ENCODE measurements around the gene KATNIP. TPM values are rescaled to one million over a fixed set of nuclear protein-coding genes. Genes with fewer than 3 reads are reported as not detected.

The KATNIP gene
- 20.4 and 24.4 TPM in 2 replicates for total RNA-seq

DNA sequence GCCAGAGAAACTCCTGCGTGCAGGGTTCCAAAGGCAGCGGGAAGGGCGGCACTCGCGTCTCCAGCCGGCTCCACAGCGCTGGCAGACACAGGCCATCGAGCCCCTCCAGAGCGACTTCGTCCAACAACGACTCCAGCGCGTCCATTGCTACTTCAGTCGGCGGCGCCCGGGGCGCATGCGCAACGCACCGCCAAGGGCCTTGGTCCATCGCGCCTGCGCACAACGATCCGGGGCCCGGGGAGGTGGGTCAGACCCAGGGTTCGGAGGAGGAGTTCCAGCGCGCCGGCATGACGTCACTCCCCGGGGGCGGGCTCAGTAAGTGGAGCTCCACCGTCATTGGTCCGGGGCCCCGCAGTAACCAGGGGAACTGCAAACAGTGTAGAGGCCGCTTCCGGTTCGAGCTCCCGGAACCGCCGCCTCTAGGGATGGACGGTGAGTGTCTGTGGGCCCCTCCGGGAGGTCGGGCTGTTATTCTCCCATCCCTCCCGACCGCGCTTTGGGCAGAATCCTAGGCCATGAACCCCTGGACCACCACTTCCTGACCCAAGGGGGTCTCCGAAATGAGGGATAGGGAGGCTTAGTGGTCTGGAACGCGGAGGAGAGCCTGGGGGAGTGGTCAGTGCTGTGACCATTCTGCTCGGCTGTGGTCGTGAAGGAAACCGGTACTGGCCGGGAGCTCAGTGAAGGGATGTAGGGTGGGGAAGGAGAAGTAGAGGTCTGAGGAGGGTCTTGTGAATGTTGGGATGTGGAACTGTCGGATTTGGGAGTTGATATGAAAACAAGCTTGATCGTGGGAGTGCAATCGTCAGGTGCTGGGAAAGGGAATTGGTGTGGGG is at the start of gene KATNIP, which contains the start of gene GTF3C1:
TSS of gene KATNIP (plus strand) at position 399 of the 836 bp plus-strand sequence. CDS start at position 426, 27 bp downstream.
TSS of gene GTF3C1 (minus strand) at position 168 of the 836 bp plus-strand sequence. CDS start at position 145, 23 bp downstream.
- H3K36me3 ChIP-seq (ENCODE audit: control insufficient read depth, insufficient read depth, low read length): no peaks in the 10 kb centered on the region
- peak within 1 kb of the TSS; percentile 100 for H3K4me3 ChIP-seq (ENCODE audit: low read depth, low read length)
- peak; percentile 81 for DNase-seq (ENCODE audit: low read depth)
- H3K27me3 ChIP-seq (ENCODE audit: control insufficient read depth, insufficient read depth, low read length): no peaks in the 10 kb centered on the region
- TF ChIP-seq, protein P1, sequence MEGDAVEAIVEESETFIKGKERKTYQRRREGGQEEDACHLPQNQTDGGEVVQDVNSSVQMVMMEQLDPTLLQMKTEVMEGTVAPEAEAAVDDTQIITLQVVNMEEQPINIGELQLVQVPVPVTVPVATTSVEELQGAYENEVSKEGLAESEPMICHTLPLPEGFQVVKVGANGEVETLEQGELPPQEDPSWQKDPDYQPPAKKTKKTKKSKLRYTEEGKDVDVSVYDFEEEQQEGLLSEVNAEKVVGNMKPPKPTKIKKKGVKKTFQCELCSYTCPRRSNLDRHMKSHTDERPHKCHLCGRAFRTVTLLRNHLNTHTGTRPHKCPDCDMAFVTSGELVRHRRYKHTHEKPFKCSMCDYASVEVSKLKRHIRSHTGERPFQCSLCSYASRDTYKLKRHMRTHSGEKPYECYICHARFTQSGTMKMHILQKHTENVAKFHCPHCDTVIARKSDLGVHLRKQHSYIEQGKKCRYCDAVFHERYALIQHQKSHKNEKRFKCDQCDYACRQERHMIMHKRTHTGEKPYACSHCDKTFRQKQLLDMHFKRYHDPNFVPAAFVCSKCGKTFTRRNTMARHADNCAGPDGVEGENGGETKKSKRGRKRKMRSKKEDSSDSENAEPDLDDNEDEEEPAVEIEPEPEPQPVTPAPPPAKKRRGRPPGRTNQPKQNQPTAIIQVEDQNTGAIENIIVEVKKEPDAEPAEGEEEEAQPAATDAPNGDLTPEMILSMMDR (IDR thresholded peaks at IDR 0.05; ENCODE audit: insufficient read depth, low read length, poor library complexity, severe bottlenecking): no peak

DNA sequence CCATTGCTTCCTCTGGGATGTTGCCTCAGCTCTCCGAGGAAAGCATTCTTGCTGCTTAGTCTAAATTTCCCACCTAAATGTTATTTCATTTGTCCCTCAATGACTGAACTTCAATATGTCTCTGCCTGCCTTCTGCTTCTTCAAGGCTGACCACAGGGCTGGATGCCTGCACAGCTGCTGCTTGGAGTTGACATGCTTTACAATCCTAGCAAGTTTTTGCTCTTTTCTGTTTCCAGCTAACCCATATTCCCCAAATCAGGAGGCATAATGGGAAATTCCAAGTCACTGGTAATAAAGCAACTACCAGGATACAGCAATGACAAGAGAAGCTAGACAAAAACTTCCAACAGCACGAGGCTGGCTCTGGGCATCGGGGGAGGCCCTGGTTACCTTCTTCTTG is 49.1 kb upstream of the KATNIP start:
- no peak for DNase-seq (ENCODE audit: low read depth)
- Histone ChIP-seq H3K27me3 (ENCODE audit: control insufficient read depth, insufficient read depth, low read length) (no peaks in the 10 kb centered on the region), H3K36me3 (ENCODE audit: control insufficient read depth, insufficient read depth, low read length) (peaks cover 8% of the 10 kb centered on the region), H3K4me3 (ENCODE audit: low read depth, low read length) (no peak overlapping the region)
- TF ChIP-seq, protein P1 (IDR thresholded peaks at IDR 0.05; ENCODE audit: insufficient read depth, low read length, poor library complexity, severe bottlenecking): no peak

DNA sequence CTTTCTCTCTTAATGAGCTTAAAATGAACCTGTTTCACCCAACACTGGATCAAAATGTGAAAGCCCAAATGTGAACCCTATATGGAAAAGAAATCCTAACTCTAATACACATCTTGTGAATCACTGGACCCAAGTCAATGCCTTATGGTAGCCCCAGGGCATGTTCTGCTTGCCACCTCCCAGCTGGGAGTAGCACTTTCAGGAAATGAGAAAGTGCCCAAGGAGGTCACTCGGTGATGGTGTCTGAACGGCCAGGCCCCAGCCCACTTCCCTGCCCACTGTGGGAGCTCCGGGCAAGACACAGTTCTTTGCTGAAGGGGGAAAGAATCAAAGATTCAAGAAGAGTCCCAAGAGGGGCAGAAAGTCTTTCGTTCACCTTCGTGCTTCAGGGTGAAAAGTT is 46.3 kb upstream of the KATNIP start:
- no peak for DNase-seq (ENCODE audit: low read depth)
- Histone ChIP-seq H3K27me3 (ENCODE audit: control insufficient read depth, insufficient read depth, low read length) (no peaks in the 10 kb centered on the region), H3K4me3 (ENCODE audit: low read depth, low read length) (no peak overlapping the region), H3K36me3 (ENCODE audit: control insufficient read depth, insufficient read depth, low read length) (peaks cover 8% of the 10 kb centered on the region)
- TF ChIP-seq, protein P1 (IDR thresholded peaks at IDR 0.05; ENCODE audit: insufficient read depth, low read length, poor library complexity, severe bottlenecking): no peak

DNA sequence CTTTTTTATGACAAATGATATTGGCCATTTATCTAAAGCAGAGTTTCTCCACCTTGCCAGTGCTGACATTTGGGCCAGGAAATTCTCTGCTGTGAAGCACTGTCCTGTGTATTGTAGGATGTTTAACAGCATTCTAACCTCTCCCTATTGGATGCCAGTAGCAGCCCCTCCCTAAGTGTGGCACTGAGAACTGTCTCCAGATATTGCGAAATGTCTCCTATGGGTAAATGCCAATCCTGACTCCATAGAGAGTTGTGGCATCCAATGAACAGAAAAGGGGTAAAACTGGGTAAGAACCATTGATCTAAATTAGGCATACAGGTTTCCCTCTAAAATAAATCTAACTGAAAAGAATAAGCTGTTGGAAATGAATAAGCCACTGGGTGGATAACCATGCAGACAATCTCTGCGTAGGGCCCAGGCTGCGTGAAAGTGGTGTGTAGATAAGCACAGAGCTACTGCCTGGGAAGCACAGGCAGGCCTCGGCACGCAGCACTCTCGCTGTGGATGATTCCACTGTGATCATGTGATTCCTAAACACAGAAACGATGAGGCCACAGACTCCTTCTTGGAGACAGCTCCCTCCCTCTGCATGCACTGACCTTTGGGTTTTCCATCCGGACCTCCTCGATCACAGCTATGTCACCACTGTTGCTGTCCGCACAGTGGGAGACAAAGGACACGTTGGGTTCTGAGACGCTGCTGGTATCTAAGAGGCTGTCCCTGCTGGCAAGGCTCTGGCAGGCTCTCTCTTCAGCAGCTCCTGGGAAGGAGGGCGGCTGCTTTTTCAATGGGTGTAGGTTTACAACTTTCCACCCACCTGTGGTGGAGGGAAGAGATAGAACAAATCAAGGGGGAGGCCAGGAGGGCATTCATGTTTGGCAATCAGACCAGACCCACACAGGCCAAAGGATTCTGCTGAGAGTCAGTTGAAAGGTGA is 44.4 kb upstream of the KATNIP start:
- TF ChIP-seq, protein P1 (IDR thresholded peaks at IDR 0.05; ENCODE audit: insufficient read depth, low read length, poor library complexity, severe bottlenecking): no peak
- Histone ChIP-seq H3K4me3 (ENCODE audit: low read depth, low read length) (no peak overlapping the region), H3K27me3 (ENCODE audit: control insufficient read depth, insufficient read depth, low read length) (no peaks in the 10 kb centered on the region), H3K36me3 (ENCODE audit: control insufficient read depth, insufficient read depth, low read length) (peaks cover 7% of the 10 kb centered on the region)
- DNase-seq (ENCODE audit: low read depth): no peak

DNA sequence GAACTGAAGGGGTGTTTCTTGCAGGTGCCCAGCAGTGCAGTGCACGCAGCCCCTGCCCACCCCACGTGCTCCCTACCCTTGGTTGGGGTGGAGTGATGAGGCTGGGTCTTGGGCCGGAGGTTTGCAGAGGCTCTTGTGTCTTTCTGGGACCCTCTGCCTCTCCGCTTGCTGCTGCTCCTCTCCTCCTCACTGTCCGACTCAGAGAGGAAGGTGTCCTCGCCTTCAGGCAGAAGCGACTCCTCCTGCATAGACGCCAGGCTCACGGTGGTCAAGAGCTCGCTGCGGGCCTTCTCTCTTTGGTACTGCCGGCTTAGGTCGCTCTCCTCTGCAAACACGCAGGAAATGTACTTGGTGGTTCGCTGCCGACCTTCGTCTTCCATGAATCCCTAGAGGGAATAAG is 43.2 kb upstream of the KATNIP start:
- Histone ChIP-seq H3K36me3 (ENCODE audit: control insufficient read depth, insufficient read depth, low read length) (peaks cover 8% of the 10 kb centered on the region), H3K4me3 (ENCODE audit: low read depth, low read length) (no peak overlapping the region), H3K27me3 (ENCODE audit: control insufficient read depth, insufficient read depth, low read length) (no peaks in the 10 kb centered on the region)
- DNase-seq (ENCODE audit: low read depth): no peak
- TF ChIP-seq, protein P1 (IDR thresholded peaks at IDR 0.05; ENCODE audit: insufficient read depth, low read length, poor library complexity, severe bottlenecking): no peak
